ENCODE data around the gene CGB3.

Gene CGB3

DNA sequence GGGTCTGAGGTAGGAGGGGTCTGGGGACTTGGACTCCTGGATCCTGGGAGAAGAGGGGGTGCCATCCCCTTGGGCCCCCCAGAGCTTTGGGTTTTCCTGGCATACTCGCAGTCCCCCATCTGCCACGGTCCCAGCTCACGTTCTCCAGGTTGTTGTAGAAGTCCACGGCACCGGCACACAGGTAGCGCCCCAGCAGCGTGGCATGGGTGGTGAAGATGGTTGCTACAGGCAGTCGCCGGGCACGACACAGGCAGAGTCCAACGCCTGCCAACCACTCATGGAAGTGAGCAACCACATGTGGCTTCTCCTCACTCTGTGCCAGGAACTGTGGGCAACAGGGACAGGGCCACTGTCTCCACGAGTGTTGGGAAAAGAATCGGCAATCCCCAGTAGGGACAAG lies 38.4 kb downstream of the CGB3 start:
- DNase-seq, result no peak

DNA sequence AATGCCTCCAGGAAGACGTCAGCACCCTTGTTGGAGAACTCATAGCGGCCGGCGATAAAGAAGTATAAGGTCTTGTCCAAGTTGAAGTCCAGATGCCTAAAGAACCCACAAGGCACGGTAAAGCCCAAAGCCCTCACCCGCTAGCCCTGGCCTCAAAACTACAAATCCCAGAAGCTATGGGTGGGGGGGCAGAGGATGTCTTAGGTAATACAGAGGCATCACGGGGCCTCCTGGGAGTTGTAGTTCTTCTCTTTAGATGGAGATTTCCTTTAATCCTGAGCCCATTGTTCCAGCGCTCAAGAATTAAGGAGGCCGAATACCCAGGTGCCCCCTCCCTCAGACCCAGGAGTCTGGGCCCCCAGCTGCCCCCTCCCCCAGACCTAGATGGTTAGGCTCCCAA lies 41.9 kb downstream of the CGB3 start:
- no peak for DNase-seq

DNA sequence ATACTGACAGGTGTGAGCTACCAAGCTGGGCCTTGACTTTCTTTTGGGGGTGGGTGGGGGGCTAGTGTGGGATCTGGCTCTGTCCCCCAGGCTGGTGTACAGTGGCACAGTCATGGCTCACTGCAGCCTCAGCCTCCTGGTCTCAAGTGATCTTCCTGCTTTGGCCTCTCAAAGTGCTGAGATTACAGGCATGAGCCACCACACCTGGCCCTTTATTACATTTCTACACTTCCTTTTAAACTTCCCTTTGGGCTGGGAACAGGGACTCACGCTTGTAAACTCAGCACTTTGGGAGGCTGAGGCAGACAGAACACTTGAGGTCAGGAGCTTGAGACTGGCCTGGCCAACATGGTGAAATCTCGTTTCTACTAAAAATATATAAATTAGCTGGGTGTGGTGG lies 47.1 kb downstream of the CGB3 start:
- DNase-seq, result no peak

DNA sequence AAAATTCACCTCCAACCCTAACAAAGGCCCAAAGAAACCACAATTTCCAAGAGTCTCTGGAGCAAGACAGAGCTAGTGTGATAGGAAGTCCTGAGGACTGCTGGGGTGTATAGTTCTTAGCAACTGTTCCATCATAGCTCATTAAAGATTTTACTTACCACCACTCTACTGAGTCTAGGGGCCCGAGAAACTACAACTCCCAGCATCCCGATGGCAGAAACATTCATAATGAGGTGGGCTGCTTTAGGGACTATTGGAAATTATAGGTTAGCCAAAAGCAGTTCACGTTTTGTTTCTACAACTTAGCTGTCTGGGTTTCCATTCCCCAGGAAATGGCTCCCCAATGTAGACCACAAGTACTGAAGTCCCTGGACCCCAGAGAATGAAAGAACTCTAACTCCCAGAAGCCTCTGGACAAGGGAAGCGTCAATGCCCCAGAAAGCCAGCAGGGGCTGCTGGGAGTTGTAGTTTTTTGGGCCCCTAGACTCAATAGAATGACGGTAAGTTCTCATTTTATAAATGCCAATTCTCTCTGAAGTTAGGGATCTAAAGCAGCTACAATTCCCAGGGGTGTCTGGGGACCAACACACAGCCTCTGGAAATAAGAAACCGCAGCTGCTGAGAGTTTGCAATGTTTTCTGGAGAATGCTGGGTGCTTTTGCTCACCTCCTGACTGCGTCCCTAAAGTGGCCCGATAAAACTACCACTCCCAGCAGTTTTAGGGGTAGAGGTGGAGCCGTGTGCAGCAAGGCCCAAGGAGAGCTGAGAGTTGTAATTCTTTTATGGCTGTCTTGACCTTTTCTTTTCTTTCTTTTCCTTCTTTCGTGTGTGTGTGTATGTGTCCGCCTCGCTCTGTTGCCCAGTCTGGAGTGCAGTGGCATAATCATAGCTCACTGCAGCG lies 47.9 kb downstream of the CGB3 start:
- DNase-seq, result no peak
